H1 (cell line): ENCODE results near the gene TNS3. TPM values are rescaled to one million over a fixed set of nuclear protein-coding genes. Genes with fewer than 3 reads are reported as not detected.

Source experiments
- ASH2L ChIP-seq: fragments of 200-600, 300-600 bp; sonication (generic); IDR thresholded peaks from one replicate; pipeline ENCODE4 v1.7.1; 2017; ENCODE audit warnings: low read length
- CBX8 ChIP-seq: fragments of 300-800, 300-1000 bp; sonication (generic); IDR thresholded peaks from 2 replicates; pipeline ENCODE4 v1.7.1; 2016; ENCODE audit warnings: low read depth, low read length, borderline replicate concordance
- CHD1 ChIP-seq: IDR thresholded peaks from 2 replicates; pipeline ENCODE4 v1.6.1; 2012; ENCODE audit warnings: low read depth, low read length, improper control_type of control experiment
- EP300 ChIP-seq, 2 experiments: IDR thresholded peaks; 1 replicate in 1 of 2; 2 replicates in 1 of 2; pipeline ENCODE4 v1.6.1; 2011 to 2012; ENCODE audit warnings: low read depth in 2 of 2, low read length in 2 of 2, mild to moderate bottlenecking in 2 of 2, borderline replicate concordance in 1 of 2, inconsistent platforms in 1 of 2, moderate library complexity in 1 of 2
- HDAC6 ChIP-seq: IDR thresholded peaks from one replicate; pipeline ENCODE4 v1.7.1; 2012; ENCODE audit warnings: low read depth, mild to moderate bottlenecking, inconsistent platforms, low read length, moderate library complexity
- JUN ChIP-seq: IDR thresholded peaks from 2 replicates; pipeline ENCODE4 v1.6.1; 2011; ENCODE audit warnings: low read depth, mild to moderate bottlenecking, improper control_type of control experiment, low read length
- JUND ChIP-seq: IDR thresholded peaks from 2 replicates; pipeline ENCODE4 v1.6.1; 2011; ENCODE audit warnings: mild to moderate bottlenecking, improper control_type of control experiment, low read length
- KDM1A ChIP-seq: fragments of 200-600, 300-600 bp; sonication (generic); IDR thresholded peaks from 2 replicates; pipeline ENCODE4 v1.7.1; 2016; ENCODE audit warnings: mild to moderate bottlenecking, low read length, borderline replicate concordance
- KDM4A ChIP-seq: IDR thresholded peaks from one replicate; pipeline ENCODE4 v1.7.1; 2012; ENCODE audit warnings: low read depth, mild to moderate bottlenecking, moderate library complexity, low read length, inconsistent platforms; ENCODE audit not compliant: severe bottlenecking
- KDM5A ChIP-seq: fragments of 200-600 bp; IDR thresholded peaks from 2 replicates; pipeline ENCODE4 v1.7.1; 2012; ENCODE audit warnings: mild to moderate bottlenecking, low read length, inconsistent platforms, mixed read lengths
- NANOG ChIP-seq: IDR thresholded peaks from 2 replicates; pipeline ENCODE4 v1.6.1; 2011; ENCODE audit warnings: low read length, low read depth, mild to moderate bottlenecking, inconsistent platforms; ENCODE audit not compliant: insufficient read depth, poor library complexity, severe bottlenecking
- RAD21 ChIP-seq, 2 experiments: IDR thresholded peaks in 1 of 2; conservative IDR thresholded peaks in 1 of 2; 2 replicates each; pipeline ENCODE4 v1.6.1; 2011; ENCODE audit warnings: low read depth in 2 of 2, low read length in 2 of 2, improper control_type of control experiment in 1 of 2, inconsistent platforms in 1 of 2, mild to moderate bottlenecking in 1 of 2, moderate library complexity in 1 of 2
- RBBP5 ChIP-seq: IDR thresholded peaks from 2 replicates; pipeline ENCODE4 v1.7.1; 2012; ENCODE audit warnings: low read depth, mild to moderate bottlenecking, inconsistent platforms, low read length, moderate library complexity, borderline replicate concordance
- RNF2 ChIP-seq: fragments of 200-900, 300-1000 bp; sonication (generic); IDR thresholded peaks from 2 replicates; pipeline ENCODE4 v1.7.1; 2016; ENCODE audit warnings: borderline replicate concordance, low read depth, mild to moderate bottlenecking, antibody characterized with exemption, low read length; ENCODE audit not compliant: poor library complexity, severe bottlenecking; ENCODE audit errors: missing control alignments
- RXRA ChIP-seq: IDR thresholded peaks from 2 replicates; pipeline ENCODE4 v1.6.1; 2011; ENCODE audit warnings: low read depth, mild to moderate bottlenecking, low read length, moderate library complexity; ENCODE audit not compliant: insufficient read depth
- SIN3A ChIP-seq, 2 experiments: IDR thresholded peaks in 1 of 2; conservative IDR thresholded peaks in 1 of 2; 2 replicates each; pipeline ENCODE4 v1.6.1; 2011 to 2012; ENCODE audit warnings: low read length in 2 of 2, improper control_type of control experiment in 1 of 2, low read depth in 1 of 2, mild to moderate bottlenecking in 1 of 2
- SRF ChIP-seq: IDR thresholded peaks from 2 replicates; pipeline ENCODE4 v1.6.1; 2011; ENCODE audit warnings: mild to moderate bottlenecking, low read depth, low read length, moderate library complexity
- TAF7 ChIP-seq: optimal IDR thresholded peaks from 2 replicates; pipeline ENCODE3; 2011; ENCODE audit warnings: low read depth, mild to moderate bottlenecking, inconsistent platforms, low read length, moderate library complexity, borderline replicate concordance
- TEAD4 ChIP-seq: IDR thresholded peaks from 2 replicates; pipeline ENCODE4 v1.6.1; 2012; ENCODE audit warnings: low read depth, low read length, inconsistent platforms, mixed read lengths
- polyA plus RNA-seq, 7 experiments: library from polyadenylated mRNA; depleted of rRNA in 3 of 7; stranded (reverse) in 5 of 7; unstranded in 2 of 7; fragments of >200 nt in 5 of 7; fragments of 200-250 nt in 2 of 7; gene quantifications; 1 replicate in 5 of 7; 2 replicates in 1 of 7; 4 replicates in 1 of 7; pipeline versions ENCODE4 v1.2.1 to v1.2.3, GENCODE V29; 2011 to 2013; ENCODE audit warnings: missing spikeins in 2 of 7, mixed read lengths in 2 of 7
- total RNA-seq: library from RNA; stranded (reverse); fragmentation: NEBNext Ultra II Directional; extraction: Animal tissue kit (Norgen Biotek cat#: 25700); gene quantifications from 2 replicates; pipeline ENCODE4 v1.2.1, GENCODE V29; 2021
- TF ChIP-seq, protein P1 (sequence below): IDR thresholded peaks from 2 replicates; pipeline ENCODE4 v1.6.1; 2012; ENCODE audit warnings: low read length, inconsistent platforms
- TF ChIP-seq, protein P2 (sequence below): IDR thresholded peaks from 2 replicates; pipeline ENCODE4 v1.6.1; 2012; ENCODE audit warnings: inconsistent platforms

Gene TNS3
- total and polyA plus RNA-seq, 2 of the 8 experiments (the other 6 are each of a cell fraction or from before 2014, with no cell fraction given), result 11.9 to 24.2 TPM

DNA sequence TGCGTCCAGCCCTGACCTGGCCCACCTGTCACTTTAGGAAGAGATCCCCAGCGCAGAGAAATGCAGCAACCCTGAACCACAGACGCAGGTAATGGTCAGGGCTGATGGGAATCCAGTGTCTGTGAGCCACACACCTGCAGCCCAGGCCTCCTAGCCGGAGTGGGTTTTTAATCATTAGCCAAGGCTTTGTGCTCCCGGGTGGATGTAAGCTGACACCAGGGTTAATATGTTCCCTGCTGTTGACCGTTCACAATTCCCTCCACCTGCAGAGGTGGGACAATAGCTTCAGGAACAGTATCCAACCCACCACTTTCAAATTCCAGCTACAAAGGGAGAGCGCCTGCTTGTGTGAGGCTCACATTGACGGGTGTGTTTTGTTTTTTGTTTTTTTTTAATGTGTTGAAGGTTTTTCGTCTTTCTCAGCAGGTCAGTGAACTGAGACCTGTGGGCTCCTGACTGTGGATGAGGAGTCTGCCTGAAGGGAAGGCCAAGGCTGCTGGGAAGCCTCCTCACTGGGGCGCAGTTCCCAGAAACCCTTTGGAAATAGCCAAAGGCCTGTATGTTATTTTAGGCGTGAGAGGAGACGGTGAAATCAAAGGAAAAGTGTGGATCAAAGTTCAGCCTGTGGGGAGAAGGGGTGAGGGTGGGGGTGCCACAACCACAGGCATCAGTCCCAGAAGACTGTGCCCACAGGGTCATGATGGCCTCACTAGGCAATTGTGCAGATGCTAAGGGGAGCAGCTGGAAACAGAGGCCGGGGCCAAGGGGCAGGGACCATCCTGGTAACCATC lies 111.1 kb downstream of the TNS3 start (continued):
- TF ChIP-seq RNF2, result no peak
- no peak for TF ChIP-seq RBBP5
- TF ChIP-seq CBX8, result no peak
- TF ChIP-seq SRF, result no peak
- no peak for TF ChIP-seq SIN3A (conservative IDR thresholded peaks at IDR 0.05 in 1 of 2, IDR thresholded peaks at IDR 0.05 in 1 of 2; ENCODE audit: low read depth in 1 of 2, low read length in 2 of 2)
- no peak for TF ChIP-seq JUN
- peak; percentile 58; the same call in 1 of the 2 replicates for TF ChIP-seq TEAD4
- peak; percentile 96 for TF ChIP-seq NANOG
- TF ChIP-seq RAD21 (IDR thresholded peaks at IDR 0.05 in 1 of 2, conservative IDR thresholded peaks at IDR 0.05 in 1 of 2; ENCODE audit: low read depth in 2 of 2, low read length in 2 of 2), result no peak
- no peak for TF ChIP-seq HDAC6
- TF ChIP-seq JUND, result no peak
- TF ChIP-seq TAF7, result no peak
- no peak for TF ChIP-seq KDM5A
- no peak for TF ChIP-seq EP300 (IDR thresholded peaks at IDR 0.05; ENCODE audit: borderline replicate concordance in 1 of 2, low read depth in 2 of 2, low read length in 2 of 2)
- TF ChIP-seq KDM4A, result no peak
- TF ChIP-seq CHD1, result no peak
- TF ChIP-seq, protein P1, sequence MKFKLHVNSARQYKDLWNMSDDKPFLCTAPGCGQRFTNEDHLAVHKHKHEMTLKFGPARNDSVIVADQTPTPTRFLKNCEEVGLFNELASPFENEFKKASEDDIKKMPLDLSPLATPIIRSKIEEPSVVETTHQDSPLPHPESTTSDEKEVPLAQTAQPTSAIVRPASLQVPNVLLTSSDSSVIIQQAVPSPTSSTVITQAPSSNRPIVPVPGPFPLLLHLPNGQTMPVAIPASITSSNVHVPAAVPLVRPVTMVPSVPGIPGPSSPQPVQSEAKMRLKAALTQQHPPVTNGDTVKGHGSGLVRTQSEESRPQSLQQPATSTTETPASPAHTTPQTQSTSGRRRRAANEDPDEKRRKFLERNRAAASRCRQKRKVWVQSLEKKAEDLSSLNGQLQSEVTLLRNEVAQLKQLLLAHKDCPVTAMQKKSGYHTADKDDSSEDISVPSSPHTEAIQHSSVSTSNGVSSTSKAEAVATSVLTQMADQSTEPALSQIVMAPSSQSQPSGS, result no peak
- TF ChIP-seq, protein P2, sequence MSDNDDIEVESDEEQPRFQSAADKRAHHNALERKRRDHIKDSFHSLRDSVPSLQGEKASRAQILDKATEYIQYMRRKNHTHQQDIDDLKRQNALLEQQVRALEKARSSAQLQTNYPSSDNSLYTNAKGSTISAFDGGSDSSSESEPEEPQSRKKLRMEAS, result no peak
- TF ChIP-seq KDM1A, result no peak
- TF ChIP-seq RXRA, result no peak
- peak; percentile 20 for TF ChIP-seq ASH2L
